OCI-LY3 (cell line): ENCODE results near the gene TBATA.

Experiments used
- H2AFZ ChIP-seq: fragments of 200-600, 300-600 bp; shearing (Covaris generic); 2 replicates; pipeline ENCODE4 v1.6.0; 2014; ENCODE audit warnings: antibody characterized with exemption, low read depth, low read length
- H3K27ac ChIP-seq: fragments of 200-600, 300-600 bp; sonication (generic); 2 replicates; pipeline ENCODE4 v1.5.1; 2014; ENCODE audit warnings: mild to moderate bottlenecking, low read length, moderate library complexity, mixed read lengths
- H3K27me3 ChIP-seq: fragments of 200-600, 300-600 bp; sonication (generic); 2 replicates; pipeline ENCODE4 v1.6.1; 2014; ENCODE audit warnings: low read depth, low read length, mixed read lengths
- H3K36me3 ChIP-seq: fragments of 200-600, 300-600 bp; sonication (generic); replicated peaks from 2 replicates; pipeline ENCODE3; 2014; ENCODE audit warnings: low read depth, low read length, mixed read lengths
- H3K4me1 ChIP-seq: fragments of 300-600, 200-600 bp; sonication (generic); 2 replicates; pipeline ENCODE4 v1.6.1; 2014; ENCODE audit warnings: low read length, mixed read lengths
- H3K4me2 ChIP-seq: fragments of 200-600, 300-600 bp; sonication (generic); 2 replicates; pipeline ENCODE4 v1.6.1; 2014; ENCODE audit warnings: low read length, mixed read lengths
- H3K4me3 ChIP-seq: fragments of 300-600, 200-600 bp; sonication (generic); 2 replicates; pipeline ENCODE4 v1.5.1; 2014; ENCODE audit warnings: antibody characterized with exemption, mild to moderate bottlenecking, low read length, moderate library complexity
- H3K79me2 ChIP-seq: fragments of 300-600, 200-600 bp; shearing (Covaris generic); 2 replicates; pipeline ENCODE4 v1.6.1; 2014; ENCODE audit warnings: mild to moderate bottlenecking, low read length, mixed read lengths
- H3K9ac ChIP-seq: fragments of 300-600, 200-600 bp; shearing (Covaris generic); 2 replicates; pipeline ENCODE4 v1.6.0; 2014; ENCODE audit warnings: mild to moderate bottlenecking, low read length, moderate library complexity
- H3K9me3 ChIP-seq: fragments of 200-600, 300-600 bp; shearing (Covaris generic); 2 replicates; pipeline ENCODE4 v1.6.1; 2014; ENCODE audit warnings: low read length, mixed read lengths; ENCODE audit not compliant: insufficient read depth
- H4K20me1 ChIP-seq: fragments of 200-600, 300-600 bp; sonication (generic); 2 replicates; pipeline ENCODE4 v1.6.1; 2016; ENCODE audit warnings: low read length, mixed read lengths; ENCODE audit not compliant: insufficient read depth
- EZH2phosphoT487 ChIP-seq: fragments of 200-600 bp; shearing (Covaris generic); IDR thresholded peaks from 2 replicates; pipeline ENCODE4 v1.6.1; 2018; ENCODE audit warnings: antibody characterized with exemption, mixed run types, low read depth
- TF ChIP-seq, protein P1 (sequence below): fragments of 200-600, 300-600 bp; sonication (generic); IDR thresholded peaks from 2 replicates; pipeline ENCODE4 v1.5.1; 2014; ENCODE audit warnings: antibody characterized with exemption, low read length, low read depth

TBATA gene

GRCh38 chr10:70785190-70785589, at the start of gene TBATA:
Gene TBATA, minus strand, starts transcription at chr10:70785377. Its CDS starts 1,998 bp downstream, at chr10:70783379.
- Histone ChIP-seq H3K27me3 (no peaks in the 10 kb centered on the region), H3K4me3 (no peak within 1 kb of the TSS), H4K20me1 (no peaks in the 10 kb centered on the region), H3K27ac (no peak within 1 kb of the TSS), H3K36me3 (no peaks in the 10 kb centered on the region), H3K9ac (no peak within 1 kb of the TSS), H3K79me2 (no peaks in the 10 kb centered on the region), H3K4me2 (no peak within 1 kb of the TSS), H3K4me1 (no peaks in the 10 kb centered on the region), H2AFZ (no peak within 1 kb of the TSS), H3K9me3 (no peaks in the 10 kb centered on the region)
- TF ChIP-seq, protein P1, sequence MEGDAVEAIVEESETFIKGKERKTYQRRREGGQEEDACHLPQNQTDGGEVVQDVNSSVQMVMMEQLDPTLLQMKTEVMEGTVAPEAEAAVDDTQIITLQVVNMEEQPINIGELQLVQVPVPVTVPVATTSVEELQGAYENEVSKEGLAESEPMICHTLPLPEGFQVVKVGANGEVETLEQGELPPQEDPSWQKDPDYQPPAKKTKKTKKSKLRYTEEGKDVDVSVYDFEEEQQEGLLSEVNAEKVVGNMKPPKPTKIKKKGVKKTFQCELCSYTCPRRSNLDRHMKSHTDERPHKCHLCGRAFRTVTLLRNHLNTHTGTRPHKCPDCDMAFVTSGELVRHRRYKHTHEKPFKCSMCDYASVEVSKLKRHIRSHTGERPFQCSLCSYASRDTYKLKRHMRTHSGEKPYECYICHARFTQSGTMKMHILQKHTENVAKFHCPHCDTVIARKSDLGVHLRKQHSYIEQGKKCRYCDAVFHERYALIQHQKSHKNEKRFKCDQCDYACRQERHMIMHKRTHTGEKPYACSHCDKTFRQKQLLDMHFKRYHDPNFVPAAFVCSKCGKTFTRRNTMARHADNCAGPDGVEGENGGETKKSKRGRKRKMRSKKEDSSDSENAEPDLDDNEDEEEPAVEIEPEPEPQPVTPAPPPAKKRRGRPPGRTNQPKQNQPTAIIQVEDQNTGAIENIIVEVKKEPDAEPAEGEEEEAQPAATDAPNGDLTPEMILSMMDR, result no peak

- H3K4me1 ChIP-seq, result no peaks in the 10 kb centered on the region
- TF ChIP-seq EZH2phosphoT487, result no peak
- TF ChIP-seq, protein P1, result no peak
- H4K20me1 ChIP-seq, result no peaks in the 10 kb centered on the region
- peaks cover 3% of the 10 kb centered on the region for H3K36me3 ChIP-seq
- H3K9me3 ChIP-seq, result no peaks in the 10 kb centered on the region
- no peak overlapping the region for H3K4me2 ChIP-seq
- H3K9ac ChIP-seq, result no peak overlapping the region
- H3K27me3 ChIP-seq, result no peaks in the 10 kb centered on the region
- H3K27ac ChIP-seq, result no peak overlapping the region
- H3K79me2 ChIP-seq, result no peaks in the 10 kb centered on the region
- no peak overlapping the region for H3K4me3 ChIP-seq
- no peak overlapping the region for H2AFZ ChIP-seq
Observed at GRCh38 chr10:70834441-70835151, 49.4 kb upstream of the TBATA start.

DNA sequence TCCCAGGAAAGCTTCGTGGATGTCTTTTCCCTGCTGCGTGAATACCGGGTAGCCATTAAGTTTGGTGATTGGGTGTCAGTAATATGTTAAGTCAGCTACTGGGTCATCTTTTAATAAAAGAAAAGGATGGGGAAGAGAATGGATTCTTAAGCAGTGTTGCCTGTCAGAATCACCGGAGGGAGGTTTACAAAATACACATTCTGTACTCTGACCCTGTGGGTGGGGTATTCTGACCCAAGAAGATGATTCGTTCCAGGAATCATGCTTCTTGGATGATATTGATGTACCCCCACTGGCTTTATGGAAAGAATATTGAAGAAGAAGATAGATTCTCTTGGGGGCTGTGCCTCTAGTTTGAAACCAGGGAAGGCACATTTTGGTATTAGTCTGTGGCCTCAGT, 48.8 kb upstream of the TBATA start:
- no peak for TF ChIP-seq EZH2phosphoT487
- TF ChIP-seq, protein P1, result no peak
- no peaks in the 10 kb centered on the region for H3K79me2 ChIP-seq

GRCh38 chr10:70833601-70834000, 48.4 kb upstream of the TBATA start:
- H3K9ac ChIP-seq, result no peak overlapping the region
- H3K4me3 ChIP-seq, result no peak overlapping the region
- no peak overlapping the region for H3K27ac ChIP-seq
- peaks cover 3% of the 10 kb centered on the region for H3K36me3 ChIP-seq
- no peak for TF ChIP-seq EZH2phosphoT487
- H3K79me2 ChIP-seq, result no peaks in the 10 kb centered on the region
- H3K4me2 ChIP-seq, result no peak overlapping the region
- H3K9me3 ChIP-seq, result no peaks in the 10 kb centered on the region
- no peaks in the 10 kb centered on the region for H3K27me3 ChIP-seq
- no peaks in the 10 kb centered on the region for H4K20me1 ChIP-seq
- H2AFZ ChIP-seq, result no peak overlapping the region
- H3K4me1 ChIP-seq, result no peaks in the 10 kb centered on the region

More for the DNA sequence above, 48.8 kb upstream of the TBATA start:
- Histone ChIP-seq H3K36me3 (peaks cover 3% of the 10 kb centered on the region), H3K9ac (no peak overlapping the region), H3K9me3 (no peaks in the 10 kb centered on the region), H2AFZ (no peak overlapping the region), H3K27me3 (no peaks in the 10 kb centered on the region), H3K4me1 (no peaks in the 10 kb centered on the region), H4K20me1 (no peaks in the 10 kb centered on the region), H3K27ac (no peak overlapping the region), H3K4me2 (no peak overlapping the region), H3K4me3 (no peak overlapping the region)
